Effector memory CD8-positive, alpha-beta T cell (primary cell): ENCODE measurements around the gene THSD7A.

Experiments
- ATAC-seq: fragments of 150-1000 bp; cut with Tn5 transposase; replicated peaks from 2 replicates; pipeline ENCODE4 v1.10.0; 2021; ENCODE audit warnings: mild to moderate bottlenecking, moderate library complexity
- DNase-seq, 3 experiments: peaks; one replicate each; pipeline ENCODE4 v3.0.0; 2021
- H3K27ac Mint-ChIP-seq, 2 donors: one replicate each; pipeline ENCODE4 v1.8.0; 2022; ENCODE audit warnings: mild to moderate bottlenecking in 2 of 2, mixed read lengths in 2 of 2, moderate library complexity in 2 of 2
- H3K27me3 Mint-ChIP-seq, 2 donors: one replicate each; pipeline ENCODE4 v1.8.0; 2022; ENCODE audit warnings: mixed read lengths in 2 of 2
- H3K36me3 Mint-ChIP-seq: one replicate; pipeline ENCODE4 v1.8.0; 2022; ENCODE audit warnings: mild to moderate bottlenecking, moderate library complexity, mixed read lengths; ENCODE audit not compliant: insufficient read depth
- H3K4me1 Mint-ChIP-seq, 2 donors: one replicate each; pipeline ENCODE4 v1.8.0; 2022; ENCODE audit warnings: low read depth in 2 of 2, mixed read lengths in 2 of 2
- H3K4me3 Mint-ChIP-seq, 2 donors: one replicate each; pipeline ENCODE4 v1.8.0; 2022; ENCODE audit warnings: mild to moderate bottlenecking in 2 of 2, mixed read lengths in 2 of 2, moderate library complexity in 2 of 2
- H3K9me3 Mint-ChIP-seq, 2 donors: one replicate each; pipeline ENCODE4 v1.8.0; 2022; ENCODE audit warnings: mixed read lengths in 2 of 2

The THSD7A gene

GRCh38 chr7:11753433-11753832 is 78.6 kb downstream of the THSD7A start:
- no peaks in the 10 kb centered on the region for H3K27me3 Mint-ChIP-seq
- H3K4me1 Mint-ChIP-seq: no peaks in the 10 kb centered on the region
- H3K27ac Mint-ChIP-seq: no peak overlapping the region
- no peak for ATAC-seq
- H3K4me3 Mint-ChIP-seq: no peak overlapping the region
- no peak for DNase-seq
- no peaks in the 10 kb centered on the region for H3K36me3 Mint-ChIP-seq
- peaks cover 0 to 5% of the 10 kb centered on the region in 2 donors for H3K9me3 Mint-ChIP-seq

DNA sequence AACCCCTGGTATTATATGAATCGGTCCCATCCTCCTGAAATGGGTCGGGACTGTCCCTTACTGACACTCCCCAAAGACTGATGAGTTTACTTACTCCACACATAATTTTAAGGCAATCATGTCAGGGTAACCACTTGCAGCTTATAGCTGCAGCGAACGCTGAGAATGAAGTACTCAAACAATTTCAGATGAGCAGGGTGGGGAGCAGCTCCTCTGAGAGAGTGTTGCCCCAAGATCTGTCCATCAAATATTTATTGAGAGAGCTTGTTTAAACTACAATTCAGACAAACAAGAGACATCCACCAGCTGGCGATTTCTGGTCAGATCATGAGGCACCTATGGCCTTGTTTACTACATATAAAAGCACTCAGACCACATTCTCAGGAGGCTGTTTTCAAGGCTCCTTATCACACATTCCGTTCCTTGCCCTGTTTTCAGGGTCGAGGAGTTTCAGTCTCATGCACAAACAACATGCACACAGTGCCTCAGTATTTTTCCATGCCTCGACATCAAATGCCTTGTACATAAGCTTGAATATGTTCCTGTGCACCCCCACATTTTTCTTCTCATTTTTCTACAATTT is 80.1 kb downstream of the THSD7A start:
- ATAC-seq (no peak), DNase-seq (no peak)
- no peak overlapping the region for H3K27ac Mint-ChIP-seq
- no peaks in the 10 kb centered on the region for H3K4me1 Mint-ChIP-seq
- H3K27me3 Mint-ChIP-seq: no peaks in the 10 kb centered on the region
- peaks cover 4 to 5% of the 10 kb centered on the region in 2 donors for H3K9me3 Mint-ChIP-seq
- H3K4me3 Mint-ChIP-seq: no peak overlapping the region
- no peaks in the 10 kb centered on the region for H3K36me3 Mint-ChIP-seq

DNA sequence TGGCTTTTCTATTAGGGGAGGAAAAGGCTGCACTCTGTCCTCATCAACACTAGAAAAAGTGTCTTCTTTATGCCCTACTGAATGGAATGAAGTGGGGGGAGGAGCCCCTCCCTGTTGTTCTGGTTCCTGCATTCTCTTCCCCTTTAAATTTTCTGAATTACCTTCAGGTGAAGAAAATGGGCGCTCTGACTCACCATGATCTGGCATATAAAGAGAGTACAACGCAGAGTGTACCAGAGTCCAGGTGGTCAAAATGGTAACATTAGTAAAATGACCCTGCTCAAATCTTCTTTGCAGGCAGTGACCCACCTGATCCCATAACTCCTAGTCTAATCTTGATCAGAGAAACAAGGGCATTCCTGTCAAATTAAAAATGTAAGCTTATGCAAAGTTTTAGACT is 80.7 kb downstream of the THSD7A start:
- Mint-ChIP-seq H3K36me3 (no peaks in the 10 kb centered on the region), H3K27me3 (no peaks in the 10 kb centered on the region), H3K9me3 (peaks cover 4 to 5% of the 10 kb centered on the region in 2 donors), H3K27ac (no peak overlapping the region), H3K4me1 (no peaks in the 10 kb centered on the region), H3K4me3 (no peak overlapping the region)
- ATAC-seq (no peak), DNase-seq (no peak)

DNA sequence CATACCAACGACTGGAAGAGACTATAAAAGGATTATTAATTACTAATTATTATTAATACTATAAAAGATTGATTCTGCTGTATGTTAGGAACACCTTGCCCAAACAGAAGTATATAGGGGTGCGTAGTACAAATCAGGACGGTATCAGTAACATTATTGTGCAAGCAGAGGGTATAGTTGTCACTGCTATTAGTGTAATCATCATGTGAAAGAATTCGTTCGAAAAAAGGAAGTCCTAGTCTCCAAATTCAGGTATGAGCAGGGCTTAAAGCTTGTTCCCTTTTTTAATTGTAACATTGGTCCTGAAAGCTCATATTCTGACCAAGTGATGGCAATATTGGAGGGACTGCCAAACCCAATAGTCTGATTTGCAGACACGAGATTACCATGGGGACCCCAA is 81.8 kb downstream of the THSD7A start:
- Mint-ChIP-seq H3K27ac (no peak overlapping the region), H3K4me1 (no peaks in the 10 kb centered on the region), H3K9me3 (peaks cover 1 to 4% of the 10 kb centered on the region in 2 donors), H3K27me3 (no peaks in the 10 kb centered on the region), H3K4me3 (no peak overlapping the region), H3K36me3 (no peaks in the 10 kb centered on the region)
- DNase-seq: no peak
- no peak for ATAC-seq

GRCh38 chr7:11749629-11750028 is 82.4 kb downstream of the THSD7A start:
- no peaks in the 10 kb centered on the region for H3K36me3 Mint-ChIP-seq
- H3K27me3 Mint-ChIP-seq: no peaks in the 10 kb centered on the region
- DNase-seq: no peak
- no peak overlapping the region for H3K4me3 Mint-ChIP-seq
- H3K9me3 Mint-ChIP-seq: peaks cover 0 to 4% of the 10 kb centered on the region in 2 donors
- ATAC-seq: no peak
- H3K27ac Mint-ChIP-seq: no peak overlapping the region
- no peaks in the 10 kb centered on the region for H3K4me1 Mint-ChIP-seq

DNA sequence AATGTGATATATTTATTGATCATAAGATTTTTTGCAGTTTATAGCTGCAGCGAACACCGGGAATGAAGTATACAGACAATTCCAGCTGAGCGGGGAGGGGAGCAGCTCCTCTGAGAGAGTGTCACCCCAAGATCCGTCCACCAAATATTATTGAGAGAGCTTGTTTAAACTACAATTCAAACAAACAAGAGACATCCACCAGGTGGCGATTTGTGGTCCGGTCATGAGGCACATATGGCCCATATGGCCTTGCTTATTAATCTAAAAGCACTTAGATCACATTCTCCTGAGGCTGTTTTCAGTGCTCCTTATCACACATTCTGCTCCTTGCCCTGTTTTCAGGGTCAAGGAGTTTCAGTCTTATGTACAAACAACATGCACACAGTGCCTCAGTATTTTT is 83.1 kb downstream of the THSD7A start:
- H3K9me3 Mint-ChIP-seq: peaks cover 0 to 4% of the 10 kb centered on the region in 2 donors
- DNase-seq: no peak

DNA sequence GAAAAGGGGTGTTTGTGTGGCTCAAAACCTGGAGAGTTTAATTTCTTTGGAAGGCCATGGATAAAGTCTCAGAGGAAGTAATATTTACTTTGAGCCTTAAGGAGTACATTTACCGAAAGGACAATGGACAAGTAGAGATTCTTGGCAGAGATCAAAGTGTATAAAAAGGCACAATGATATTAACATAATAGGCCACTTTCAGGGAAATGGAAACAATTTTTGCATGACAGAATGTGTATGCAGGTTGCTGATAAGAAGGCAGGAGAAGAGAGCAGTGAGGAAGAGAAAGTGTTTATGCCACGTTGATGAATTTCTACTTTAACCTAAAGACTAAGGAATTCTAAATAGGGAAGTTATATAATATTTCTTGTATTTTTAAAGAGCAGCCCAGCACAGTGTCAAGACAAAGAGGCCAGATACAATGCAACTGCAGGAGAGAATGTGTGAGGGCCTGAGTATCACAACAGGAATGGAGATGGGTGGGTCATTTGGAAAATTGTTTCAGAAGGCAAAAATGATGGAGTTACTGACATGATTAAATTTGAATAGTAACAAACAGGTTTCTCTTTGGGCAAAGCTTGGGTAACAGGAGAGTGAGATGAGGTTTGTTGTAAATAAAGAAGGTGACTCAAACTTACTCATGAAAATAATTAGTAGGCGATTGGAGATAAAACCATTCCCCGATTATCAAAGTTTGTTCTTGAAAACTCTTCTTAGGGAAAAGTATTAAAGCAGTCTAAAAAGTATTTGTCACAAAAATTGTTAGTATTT is 84.1 kb downstream of the THSD7A start:
- H3K27me3 Mint-ChIP-seq: no peaks in the 10 kb centered on the region
- no peak for ATAC-seq
- no peak for DNase-seq
- no peaks in the 10 kb centered on the region for H3K36me3 Mint-ChIP-seq
- H3K4me1 Mint-ChIP-seq: no peaks in the 10 kb centered on the region
- no peak overlapping the region for H3K4me3 Mint-ChIP-seq
- no peak overlapping the region for H3K27ac Mint-ChIP-seq
- peaks cover 0 to 4% of the 10 kb centered on the region in 2 donors for H3K9me3 Mint-ChIP-seq

More for the DNA sequence above, 83.1 kb downstream of the THSD7A start:
- ATAC-seq: no peak
- no peaks in the 10 kb centered on the region for H3K27me3 Mint-ChIP-seq
- H3K27ac Mint-ChIP-seq: no peak overlapping the region
- H3K4me1 Mint-ChIP-seq: no peaks in the 10 kb centered on the region
- H3K4me3 Mint-ChIP-seq: no peak overlapping the region
- no peaks in the 10 kb centered on the region for H3K36me3 Mint-ChIP-seq

DNA sequence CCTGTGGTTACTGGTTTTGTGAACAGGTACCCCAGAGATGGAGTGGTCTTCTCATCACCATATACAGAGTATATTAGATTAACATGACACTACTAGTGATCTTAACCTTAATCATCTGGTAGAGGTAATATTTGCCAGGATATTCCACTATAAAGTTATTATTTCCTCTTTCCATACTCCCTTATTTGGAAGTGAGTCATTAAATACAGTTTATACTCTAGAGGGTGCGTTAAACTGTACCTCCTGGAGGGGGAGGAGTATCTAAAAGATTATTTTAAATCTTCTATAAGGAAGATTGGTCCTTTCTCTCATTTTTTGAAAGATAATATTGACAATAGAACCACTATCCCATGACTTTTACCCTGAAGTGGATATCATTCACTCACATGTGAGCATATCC is 85.4 kb downstream of the THSD7A start:
- Mint-ChIP-seq H3K4me3 (no peak overlapping the region), H3K4me1 (no peaks in the 10 kb centered on the region), H3K36me3 (no peaks in the 10 kb centered on the region), H3K27ac (no peak overlapping the region), H3K27me3 (no peaks in the 10 kb centered on the region), H3K9me3 (peaks cover 0 to 4% of the 10 kb centered on the region in 2 donors)
- ATAC-seq (no peak), DNase-seq (no peak)

DNA sequence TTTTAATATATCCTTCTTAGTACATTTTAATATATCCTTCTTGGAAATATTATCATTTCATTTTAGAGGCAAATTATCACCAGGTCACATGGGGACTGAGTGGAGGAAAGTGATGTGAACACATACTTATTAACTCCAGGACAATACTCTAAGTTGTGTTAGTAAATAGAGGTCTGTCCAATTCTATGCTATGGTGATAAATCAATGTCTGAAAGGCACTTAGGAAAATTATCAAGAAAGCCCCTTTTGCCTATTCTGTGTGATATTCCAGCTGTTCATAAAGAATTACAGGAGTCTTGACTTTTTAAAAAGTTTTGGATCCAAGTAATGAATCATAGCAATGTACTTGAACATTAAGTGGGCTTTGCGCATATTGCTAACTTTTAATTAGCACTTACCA is 88.5 kb downstream of the THSD7A start:
- DNase-seq (no peak), ATAC-seq (no peak)
- no peaks in the 10 kb centered on the region for H3K36me3 Mint-ChIP-seq
- peaks cover 7 to 13% of the 10 kb centered on the region in 2 donors for H3K9me3 Mint-ChIP-seq
- H3K27me3 Mint-ChIP-seq: no peaks in the 10 kb centered on the region
- H3K4me3 Mint-ChIP-seq: no peak overlapping the region
- no peaks in the 10 kb centered on the region for H3K4me1 Mint-ChIP-seq
- H3K27ac Mint-ChIP-seq: no peak overlapping the region

GRCh38 chr7:11743016-11743415 is 89.0 kb downstream of the THSD7A start:
- Mint-ChIP-seq H3K27ac (no peak overlapping the region), H3K4me1 (no peaks in the 10 kb centered on the region), H3K36me3 (no peaks in the 10 kb centered on the region), H3K9me3 (peaks cover 7 to 13% of the 10 kb centered on the region in 2 donors), H3K4me3 (no peak overlapping the region), H3K27me3 (no peaks in the 10 kb centered on the region)
- ATAC-seq (no peak), DNase-seq (no peak)

DNA sequence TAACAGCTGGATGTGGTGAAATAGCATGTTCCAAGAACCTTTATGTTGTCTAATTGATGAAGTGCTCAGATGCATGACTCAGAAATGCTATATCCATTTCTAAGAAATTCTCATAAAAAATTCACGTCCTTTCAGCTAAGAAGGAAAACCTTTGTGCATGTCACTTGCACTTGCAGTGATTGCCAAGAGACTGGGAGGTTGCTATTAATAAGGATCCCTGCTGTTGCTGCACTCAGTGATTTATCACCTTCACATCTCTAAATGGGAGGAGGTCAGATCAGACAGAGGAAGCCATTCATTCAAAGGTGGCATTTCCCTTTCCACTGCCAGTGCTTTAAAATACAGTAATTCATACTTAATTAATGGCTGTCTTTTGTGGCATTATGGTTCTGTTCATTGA is 89.5 kb downstream of the THSD7A start:
- peaks cover 4 to 13% of the 10 kb centered on the region in 2 donors for H3K9me3 Mint-ChIP-seq
- ATAC-seq (no peak), DNase-seq (no peak)
- H3K36me3 Mint-ChIP-seq: no peaks in the 10 kb centered on the region
- no peaks in the 10 kb centered on the region for H3K27me3 Mint-ChIP-seq
- H3K4me1 Mint-ChIP-seq: no peaks in the 10 kb centered on the region
- no peak overlapping the region for H3K4me3 Mint-ChIP-seq
- H3K27ac Mint-ChIP-seq: no peak overlapping the region

DNA sequence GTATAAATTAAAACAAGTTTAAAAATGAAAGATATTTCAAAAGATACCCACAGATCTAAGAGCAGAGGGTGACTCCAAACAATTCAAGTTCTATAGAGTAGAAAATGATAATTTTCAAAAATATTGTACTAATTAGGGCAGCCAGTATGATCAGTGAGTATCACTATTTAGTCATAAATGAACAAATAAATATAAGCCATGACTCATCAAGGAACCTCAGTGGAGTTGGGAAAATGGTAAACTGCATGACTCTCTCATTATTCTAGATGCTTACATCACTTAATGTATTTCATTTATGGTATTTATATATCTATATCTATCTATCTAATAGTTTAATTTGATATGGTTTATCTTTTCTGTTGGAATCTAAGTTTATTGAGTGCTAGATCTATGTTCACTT is 94.3 kb downstream of the THSD7A start:
- peaks cover 2 to 22% of the 10 kb centered on the region in 2 donors for H3K9me3 Mint-ChIP-seq
- ATAC-seq (no peak), DNase-seq (no peak)
- H3K4me3 Mint-ChIP-seq: no peak overlapping the region
- H3K27me3 Mint-ChIP-seq: no peaks in the 10 kb centered on the region
- H3K36me3 Mint-ChIP-seq: no peaks in the 10 kb centered on the region
- H3K4me1 Mint-ChIP-seq: no peaks in the 10 kb centered on the region
- H3K27ac Mint-ChIP-seq: no peak overlapping the region

DNA sequence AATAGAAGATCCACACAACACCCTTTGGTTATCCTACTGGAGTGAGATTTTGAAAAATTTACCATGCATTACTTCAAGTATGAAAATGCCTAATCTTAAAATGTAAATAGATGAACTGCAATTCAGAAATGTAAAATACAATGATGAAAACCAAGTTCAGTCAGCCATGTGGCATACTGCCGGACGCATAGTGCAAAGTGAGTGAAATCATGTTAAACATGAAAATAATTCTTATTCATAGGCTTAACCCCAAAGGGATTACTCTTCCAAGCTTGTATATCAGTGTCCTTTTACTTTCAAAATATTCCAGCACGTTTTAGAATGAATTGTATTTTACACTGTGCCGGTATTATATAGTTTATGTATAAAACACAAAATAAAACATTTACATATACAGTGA is 99.8 kb downstream of the THSD7A start:
- Mint-ChIP-seq H3K4me3 (no peak overlapping the region), H3K4me1 (no peaks in the 10 kb centered on the region)

GRCh38 chr7:11730725-11731124 is 101.3 kb downstream of the THSD7A start:
- H3K36me3 Mint-ChIP-seq: no peaks in the 10 kb centered on the region
- no peaks in the 10 kb centered on the region for H3K27me3 Mint-ChIP-seq
- no peaks in the 10 kb centered on the region for H3K4me1 Mint-ChIP-seq
- H3K9me3 Mint-ChIP-seq: peaks cover 0 to 2% of the 10 kb centered on the region in 2 donors
- H3K27ac Mint-ChIP-seq: no peak overlapping the region
- ATAC-seq (no peak), DNase-seq (no peak)
- H3K4me3 Mint-ChIP-seq: no peak overlapping the region

More for the DNA sequence above, 99.8 kb downstream of the THSD7A start:
- ATAC-seq: no peak
- Mint-ChIP-seq H3K27ac (no peak overlapping the region), H3K36me3 (no peaks in the 10 kb centered on the region), H3K27me3 (no peaks in the 10 kb centered on the region), H3K9me3 (peaks cover under 1 to 7% of the 10 kb centered on the region in 2 donors)
- DNase-seq: no peak
